GM19240 (cell line): Measurements from ENCODE around the gene USP48.
"Not testable (repeated sequence)": the region's sequence is repeated elsewhere in the genome, so short reads cannot be mapped to it uniquely, and the experiment has no call there.

ENCODE experiments used
- DNase-seq: peaks from one replicate; pipeline ENCODE4 v3.0.0; 2011; ENCODE audit warnings: low spot score; ENCODE audit not compliant: insufficient read length

USP48 gene

GRCh38 chr1:21638531-21639341, 144.2 kb downstream of the USP48 start:
- DNase-seq: no peak

DNA sequence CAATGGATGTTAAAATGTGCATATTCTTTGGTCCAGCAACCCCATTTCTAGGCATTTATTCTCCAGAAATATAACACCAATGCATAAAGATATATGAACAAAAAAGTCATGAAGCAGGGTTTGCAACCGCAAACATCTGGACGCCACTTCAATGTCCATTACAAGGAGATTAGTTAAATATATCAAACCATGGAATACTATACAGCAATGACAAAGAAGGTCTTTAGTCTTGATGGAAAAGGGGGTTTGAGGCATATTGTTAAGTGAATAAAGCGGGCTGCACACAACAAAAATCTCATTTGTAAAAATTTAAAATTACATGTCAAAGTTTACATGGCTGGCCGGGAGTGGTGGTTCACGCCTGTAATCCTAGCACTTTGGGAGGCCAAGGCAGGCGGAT, 145.4 kb downstream of the USP48 start:
- no peak for DNase-seq

GRCh38 chr1:21636029-21636428, 146.9 kb downstream of the USP48 start:
- no peak for DNase-seq

- no peak for DNase-seq
These were observed 148.0 kb downstream of the USP48 start for GRCh38 chr1:21634806-21635535.

DNA sequence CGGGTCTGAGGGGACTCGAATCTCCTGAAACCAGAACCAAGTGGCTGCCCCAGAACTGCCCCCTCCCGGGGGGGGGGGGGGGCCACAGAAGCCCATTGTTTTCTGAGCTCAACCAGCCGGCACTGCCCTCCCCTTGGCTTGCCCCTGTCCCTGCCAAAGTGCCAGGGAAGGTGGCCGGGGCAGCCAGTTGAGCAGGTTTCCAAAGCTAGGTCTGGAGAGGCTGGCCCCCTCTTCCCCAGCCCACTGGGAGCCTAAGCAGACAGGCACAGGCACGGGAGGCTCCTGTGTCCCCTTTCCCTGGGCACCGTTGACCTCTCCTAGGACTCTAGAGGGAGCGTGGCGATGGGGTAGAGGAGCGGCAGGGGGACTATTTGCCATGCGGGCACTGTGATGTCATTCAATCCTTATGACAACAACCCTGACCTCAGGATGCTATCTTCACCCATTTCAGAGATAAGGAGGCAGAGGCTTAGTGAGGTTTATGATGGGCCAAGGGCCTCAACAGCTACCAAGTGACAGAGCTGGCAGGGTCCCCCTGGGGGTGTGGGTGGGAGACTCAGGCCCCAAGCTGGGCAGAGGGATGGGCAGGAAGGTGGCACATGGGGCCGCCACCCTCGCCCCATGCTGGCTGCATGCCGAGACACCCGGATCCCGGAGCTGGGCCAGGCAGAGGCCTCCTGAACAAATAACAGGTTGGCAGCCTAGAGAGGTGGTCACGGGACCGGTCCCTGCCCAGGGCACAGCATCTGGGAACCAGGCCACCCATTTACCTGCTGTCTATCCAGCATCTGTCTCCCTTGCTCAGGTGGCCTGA, 148.8 kb downstream of the USP48 start:
- DNase-seq: no peak

DNA sequence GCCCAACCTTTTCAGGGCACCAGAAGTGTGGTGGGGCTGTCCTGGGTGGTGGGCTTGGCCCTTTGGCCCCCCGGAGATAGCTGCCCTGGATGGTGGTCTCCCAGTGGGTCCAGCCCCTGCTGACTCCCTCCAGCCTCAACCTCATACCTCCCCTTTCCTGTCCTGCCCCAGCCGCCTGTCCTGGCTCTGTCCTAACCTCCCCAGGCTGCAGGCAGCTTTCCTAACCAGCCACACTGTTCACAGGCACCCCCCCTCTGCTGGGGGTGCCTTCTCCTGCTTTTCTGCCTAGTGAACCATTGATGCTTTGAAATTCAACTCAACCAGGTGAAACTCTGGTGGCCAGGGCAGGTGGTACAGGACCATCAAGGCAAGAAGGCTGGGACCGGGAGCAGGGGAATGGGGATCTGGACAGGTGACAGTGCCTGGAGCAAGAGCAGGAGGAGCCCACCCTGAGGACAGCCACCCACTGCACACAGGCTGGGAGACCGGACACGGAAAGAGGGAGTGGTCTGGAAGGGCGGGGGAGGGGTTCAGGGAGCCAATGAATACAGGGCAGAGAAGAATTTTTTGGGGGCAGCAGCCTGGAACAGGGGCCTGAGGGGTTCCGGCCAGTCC, 149.7 kb downstream of the USP48 start:
- DNase-seq: no peak

DNA sequence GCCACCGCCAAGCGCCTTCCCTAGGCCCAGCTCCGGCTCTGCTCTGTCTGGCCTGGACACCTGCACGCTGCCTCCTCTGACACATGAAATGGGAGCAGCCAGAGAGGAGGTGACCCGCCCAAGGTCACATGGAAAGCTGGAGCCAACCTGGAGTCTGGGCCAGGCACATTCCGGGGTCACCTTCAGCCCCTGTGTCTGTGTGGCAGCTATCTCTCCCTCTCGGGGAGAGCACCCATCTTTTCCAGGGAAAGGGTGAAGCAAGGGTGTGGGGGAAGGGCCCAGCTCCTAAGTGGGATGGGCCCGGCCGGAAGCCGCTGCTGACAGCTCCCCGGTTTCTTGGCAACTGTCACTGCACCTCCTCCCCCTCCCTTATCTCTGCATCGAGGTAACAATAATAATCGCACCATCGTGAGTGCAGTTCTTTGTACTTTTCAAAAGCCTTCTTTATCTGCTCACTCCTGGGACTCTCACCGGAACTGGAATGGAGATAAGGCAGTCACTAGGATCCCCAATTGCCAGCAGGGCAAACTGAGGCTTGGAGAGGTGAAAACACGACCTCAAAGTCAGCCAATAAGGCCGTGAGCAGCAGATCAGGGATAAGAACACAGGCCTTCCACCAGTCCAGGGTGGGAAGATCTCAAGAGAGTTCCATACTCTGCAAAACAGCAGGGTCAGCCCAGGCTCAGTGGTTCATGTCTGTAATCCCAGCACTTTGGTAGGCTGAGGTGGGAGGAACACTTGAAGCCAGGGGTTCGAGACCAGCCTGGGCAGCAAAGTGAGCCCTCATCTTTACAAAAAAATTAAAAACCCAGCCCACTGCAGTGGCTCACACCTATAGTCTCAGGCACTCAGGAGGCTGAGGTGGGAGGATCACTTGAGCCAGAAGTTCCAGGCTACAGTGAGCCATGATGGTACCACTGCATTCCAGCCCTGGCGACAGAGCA, 150.7 kb downstream of the USP48 start:
- no peak for DNase-seq

- DNase-seq: not testable (repeated sequence)
These were observed 151.4 kb downstream of the USP48 start for GRCh38 chr1:21631590-21631943.

DNA sequence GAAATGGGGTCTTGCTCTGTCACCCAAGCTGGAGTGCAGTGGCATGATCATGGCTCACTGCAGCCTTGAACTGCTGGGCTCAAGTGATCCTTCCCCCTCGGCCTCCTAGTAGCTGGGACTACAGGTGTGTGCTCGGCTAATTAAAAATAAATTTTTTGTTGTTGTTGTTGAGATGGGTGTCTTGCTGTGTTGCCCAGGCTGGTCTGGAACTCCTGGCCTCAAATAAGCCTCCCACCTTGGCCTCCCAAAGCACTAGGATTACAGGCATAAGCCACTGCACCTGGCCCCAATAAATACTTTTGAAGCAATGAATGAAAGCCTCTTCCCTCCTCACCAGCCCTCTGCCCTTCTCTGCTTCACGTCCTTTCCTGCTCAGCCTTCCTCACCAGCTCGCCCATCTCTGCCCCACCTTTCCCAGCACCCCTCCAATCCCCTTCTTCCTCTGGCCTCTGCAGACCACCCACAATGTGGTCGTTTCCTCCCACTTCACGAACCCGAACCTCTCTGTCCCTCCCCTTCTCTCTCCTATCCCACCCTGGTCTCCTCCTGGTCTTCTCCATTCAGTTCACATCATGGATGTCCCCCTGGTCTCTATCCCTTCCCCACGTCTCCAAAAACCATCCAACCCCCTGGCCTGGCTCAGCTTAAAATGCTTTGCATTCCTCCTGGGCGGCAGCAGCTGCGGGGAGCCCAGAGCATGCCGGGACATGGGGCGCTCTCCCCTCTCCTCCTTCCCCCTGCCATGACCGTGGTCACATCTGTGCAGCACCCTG, 152.2 kb downstream of the USP48 start:
- DNase-seq: no peak

DNA sequence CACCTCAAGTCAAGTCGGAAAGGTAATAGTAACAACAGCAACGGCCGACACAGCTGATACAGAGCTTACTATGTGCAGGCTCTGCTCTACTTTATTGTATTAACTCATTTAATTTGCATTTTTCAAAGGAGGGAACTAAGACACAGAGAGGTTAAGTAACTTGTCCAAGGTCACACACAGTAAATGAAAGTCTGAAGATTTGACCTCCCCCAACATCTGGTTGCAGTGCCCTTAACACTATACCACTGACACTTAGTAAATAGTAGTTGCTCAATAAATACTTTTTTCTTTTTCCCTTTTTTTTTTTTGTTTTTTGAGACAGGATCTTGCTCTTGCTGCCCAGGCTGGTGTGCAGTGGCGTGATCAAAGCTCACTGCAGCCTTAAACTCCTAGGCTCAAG, 153.0 kb downstream of the USP48 start:
- DNase-seq: no peak

- DNase-seq: no peak
These were observed 154.1 kb downstream of the USP48 start for GRCh38 chr1:21628798-21629393.
